Endodermal cell (in vitro differentiated cells): ENCODE measurements around the gene DNM2. TPM values are rescaled to one million over a fixed set of nuclear protein-coding genes. Genes with fewer than 3 reads are reported as not detected.

Source experiments
- DNase-seq: peaks from one replicate; pipeline ENCODE4 v3.0.0-alpha.2; 2017
- H3K27ac ChIP-seq: 2 replicates; pipeline ENCODE4 v1.5.1; 2013; ENCODE audit warnings: mild to moderate bottlenecking, low read depth, low read length, moderate library complexity
- H3K27me3 ChIP-seq: 2 replicates; pipeline ENCODE4 v1.6.1; 2013; ENCODE audit warnings: mild to moderate bottlenecking, low read length, moderate library complexity; ENCODE audit not compliant: insufficient read depth, control insufficient read depth, poor library complexity, severe bottlenecking
- H3K36me3 ChIP-seq: 2 replicates; pipeline ENCODE4 v1.7.0; 2013; ENCODE audit warnings: mild to moderate bottlenecking, low read length, moderate library complexity; ENCODE audit not compliant: control insufficient read depth, insufficient read depth
- H3K4me1 ChIP-seq: one replicate; pipeline ENCODE4 v1.7.0; 2013; ENCODE audit warnings: low read length; ENCODE audit not compliant: control insufficient read depth, insufficient read depth
- H3K4me3 ChIP-seq: 2 replicates; pipeline ENCODE4 v1.5.1; 2013; ENCODE audit warnings: mild to moderate bottlenecking, low read length, moderate library complexity
- H3K9ac ChIP-seq: 2 replicates; pipeline ENCODE4 v1.6.1; 2013; ENCODE audit warnings: mild to moderate bottlenecking, low read length, moderate library complexity; ENCODE audit not compliant: poor library complexity, severe bottlenecking; ENCODE audit errors: extremely low read depth
- H3K9me3 ChIP-seq: 2 replicates; pipeline ENCODE4 v1.6.1; 2013; ENCODE audit warnings: mild to moderate bottlenecking, low read length, moderate library complexity; ENCODE audit not compliant: control insufficient read depth
- H3K27ac Mint-ChIP-seq: 2 replicates; pipeline ENCODE4 v1.8.0; 2020; ENCODE audit warnings: mixed read lengths
- H3K27me3 Mint-ChIP-seq: 2 replicates; pipeline ENCODE4 v1.8.0; 2021; ENCODE audit warnings: mild to moderate bottlenecking, mixed read lengths; ENCODE audit not compliant: insufficient read depth
- H3K36me3 Mint-ChIP-seq: 2 replicates; pipeline ENCODE4 v1.8.0; 2020; ENCODE audit warnings: low read depth, mixed read lengths
- H3K4me1 Mint-ChIP-seq: 2 replicates; pipeline ENCODE4 v1.8.0; 2020; ENCODE audit warnings: mixed read lengths
- H3K4me3 Mint-ChIP-seq: 2 replicates; pipeline ENCODE4 v1.8.0; 2020; ENCODE audit warnings: mild to moderate bottlenecking, moderate library complexity, mixed read lengths
- H3K9me3 Mint-ChIP-seq: 2 replicates; pipeline ENCODE4 v1.8.0; 2020; ENCODE audit warnings: mild to moderate bottlenecking, mixed read lengths
- CTCF ChIP-seq: fragments of 200-600 bp; sonication (generic); conservative IDR thresholded peaks from 2 replicates; pipeline ENCODE4 v1.5.0; 2021; ENCODE audit warnings: antibody characterized with exemption, mild to moderate bottlenecking
- WGBS, 2 experiments: methylation state at CpG; one replicate each; pipeline versions ENCODE4 v1.1.5 to v1.1.7; 2013; ENCODE audit warnings: missing lambda C conversion rate in 2 of 2, mixed read lengths in 1 of 2; ENCODE audit not compliant: insufficient coverage in 1 of 2, insufficient read length in 1 of 2; 5-methylcytosine and 5-hydroxymethylcytosine counted together
- total RNA-seq, 2 donors: library from RNA; stranded (reverse); fragmentation: NEBNext Ultra II Directional in 1 of 2; extraction: Animal tissue kit (Norgen Biotek cat#: 25700) in 1 of 2; gene quantifications; 2 replicates in 1 of 2; 3 replicates in 1 of 2; pipeline ENCODE4 v1.2.1, GENCODE V29; 2021

Gene DNM2
- total RNA-seq, 2 donors from 2014 or later, result 118 to 136 TPM

GRCh38 chr19:10723591-10723990 is 5.7 kb downstream of the DNM2 start:
- no peak overlapping the region for H3K27ac ChIP-seq
- no peak for TF ChIP-seq CTCF
- peaks cover 24% of the 10 kb centered on the region for H3K36me3 Mint-ChIP-seq
- H3K4me1 ChIP-seq, result peaks cover 7% of the 10 kb centered on the region
- no peaks in the 10 kb centered on the region for H3K9me3 ChIP-seq
- peaks cover 20% of the 10 kb centered on the region for H3K36me3 ChIP-seq
- DNase-seq, result no peak
- no peaks in the 10 kb centered on the region for H3K27me3 Mint-ChIP-seq
- no peak overlapping the region for H3K9ac ChIP-seq
- H3K4me1 Mint-ChIP-seq, result peaks cover 12% of the 10 kb centered on the region
- peak overlapping the region; percentile 5 for H3K27ac Mint-ChIP-seq
- no peak overlapping the region for H3K4me3 ChIP-seq
- H3K27me3 ChIP-seq, result no peaks in the 10 kb centered on the region
- H3K9me3 Mint-ChIP-seq, result no peaks in the 10 kb centered on the region
- WGBS, 2 experiments, result 94 to 100% methylated on average over 2 to 3 of the region's 3 CpGs
- H3K4me3 Mint-ChIP-seq, result no peak overlapping the region

- no peak for DNase-seq
- Mint-ChIP-seq H3K4me1 (peaks cover 3% of the 10 kb centered on the region), H3K9me3 (no peaks in the 10 kb centered on the region), H3K36me3 (peaks cover 28% of the 10 kb centered on the region), H3K27ac (peak overlapping the region; percentile 74), H3K4me3 (no peak overlapping the region), H3K27me3 (no peaks in the 10 kb centered on the region)
- Histone ChIP-seq H3K27ac (no peak overlapping the region), H3K36me3 (peaks cover 20% of the 10 kb centered on the region), H3K9me3 (no peaks in the 10 kb centered on the region), H3K4me1 (peaks cover under 1% of the 10 kb centered on the region), H3K9ac (no peak overlapping the region), H3K27me3 (no peaks in the 10 kb centered on the region), H3K4me3 (no peak overlapping the region)
- TF ChIP-seq CTCF, result no peak
- WGBS, 2 experiments, result 90 to 95% methylated on average over 10 to 12 of the region's 12 CpGs
Measured at GRCh38 chr19:10724573-10725071, 6.7 kb downstream of the DNM2 start.

- Mint-ChIP-seq H3K27me3 (no peaks in the 10 kb centered on the region), H3K4me3 (no peak overlapping the region), H3K36me3 (peaks cover 28% of the 10 kb centered on the region), H3K9me3 (no peaks in the 10 kb centered on the region), H3K27ac (no peak overlapping the region), H3K4me1 (no peaks in the 10 kb centered on the region)
- WGBS, 2 experiments, result 87 to 94% methylated on average over 3 to 4 of the region's 4 CpGs
- Histone ChIP-seq H3K27ac (no peak overlapping the region), H3K9ac (no peak overlapping the region), H3K36me3 (peaks cover 19% of the 10 kb centered on the region), H3K27me3 (no peaks in the 10 kb centered on the region), H3K9me3 (no peaks in the 10 kb centered on the region), H3K4me1 (no peaks in the 10 kb centered on the region), H3K4me3 (no peak overlapping the region)
- TF ChIP-seq CTCF, result no peak
- DNase-seq, result no peak
Measured at GRCh38 chr19:10725415-10725814, 7.5 kb downstream of the DNM2 start.
